ENCODE data around the gene FOXF2.

FOXF2 gene

GRCh38 chr6:1415416-1416063 is 26.2 kb downstream of the FOXF2 start:
- no peak for DNase-seq

GRCh38 chr6:1416191-1416760 is 26.9 kb downstream of the FOXF2 start:
- DNase-seq = no peak

GRCh38 chr6:1416820-1417219 is 27.4 kb downstream of the FOXF2 start:
- DNase-seq = no peak

GRCh38 chr6:1417718-1418117 is 28.3 kb downstream of the FOXF2 start:
- DNase-seq = no peak

- no peak for DNase-seq
Observed at GRCh38 chr6:1418471-1419191, 29.3 kb downstream of the FOXF2 start.

GRCh38 chr6:1420382-1420781 is 31.0 kb downstream of the FOXF2 start:
- DNase-seq = no peak

- no peak for DNase-seq
Observed at GRCh38 chr6:1422290-1422689, 32.9 kb downstream of the FOXF2 start.

GRCh38 chr6:1423578-1423977 is 34.2 kb downstream of the FOXF2 start:
- no peak for DNase-seq

GRCh38 chr6:1424306-1424927 is 35.0 kb downstream of the FOXF2 start:
- DNase-seq = peak; percentile 36

- no peak for DNase-seq
Observed at GRCh38 chr6:1426416-1426815, 37.0 kb downstream of the FOXF2 start.

GRCh38 chr6:1435806-1436205 is 46.4 kb downstream of the FOXF2 start:
- no peak for DNase-seq

- peak; percentile 62 for DNase-seq
Observed at GRCh38 chr6:1436334-1437306, 47.2 kb downstream of the FOXF2 start.

- DNase-seq = no peak
Observed at GRCh38 chr6:1437553-1438406, 48.4 kb downstream of the FOXF2 start.

GRCh38 chr6:1438471-1438881 is 49.1 kb downstream of the FOXF2 start:
- DNase-seq = no peak

- no peak for DNase-seq
Observed at GRCh38 chr6:1439349-1439748, 50.0 kb downstream of the FOXF2 start.

GRCh38 chr6:1442929-1443328 is 53.6 kb downstream of the FOXF2 start:
- DNase-seq = no peak
